H1 (cell line): ENCODE measurements around the gene ATXN7L3. TPM values are rescaled to one million over a fixed set of nuclear protein-coding genes. Genes with fewer than 3 reads are reported as not detected.

ENCODE experiments used
- CTCF ChIA-PET: fragments of 300-600 bp; sonication (Branson Sonifier 250); formaldehyde crosslinking; loops from one replicate; lab custom pipeline; 2021; ENCODE audit not compliant: partially characterized antibody; lab: Charles Lee
- POLR2A ChIA-PET: fragments of 300-600 bp; sonication (Branson Sonifier 250); formaldehyde crosslinking; loops from one replicate; lab custom pipeline; 2021; ENCODE audit warnings: inconsistent platforms; ENCODE audit not compliant: partially characterized antibody; lab: Charles Lee
- DNase-seq, 2 experiments: peaks; one replicate each; pipeline versions ENCODE4 v3.0.0 to v3.0.0-alpha.2; 2010 to 2022; ENCODE audit warnings: low spot score in 2 of 2, low read depth in 1 of 2, mixed read lengths in 1 of 2
- FAIRE-seq: peaks from 2 replicates; lab custom pipeline; 2011; peaks lifted over from hg19 to GRCh38; lab: Jason Lieb, UNC
- H2AFZ ChIP-seq: 2 replicates; pipeline ENCODE4 v1.8.1; 2012; ENCODE audit warnings: low read length, inconsistent platforms
- H2AK5ac ChIP-seq: 2 replicates; pipeline ENCODE4 v1.6.1; 2013; ENCODE audit warnings: low read depth, low read length
- H2BK120ac ChIP-seq: replicated peaks from 2 replicates; pipeline ENCODE3; 2013; ENCODE audit warnings: low read depth, low read length, inconsistent platforms
- H2BK12ac ChIP-seq: 2 replicates; pipeline ENCODE4 v1.6.1; 2013; ENCODE audit warnings: low read depth, low read length
- H2BK15ac ChIP-seq: 2 replicates; pipeline ENCODE4 v1.6.1; 2013; ENCODE audit warnings: low read length
- H2BK20ac ChIP-seq: 2 replicates; pipeline ENCODE4 v1.6.1; 2013; ENCODE audit warnings: low read length
- H2BK5ac ChIP-seq: 2 replicates; pipeline ENCODE4 v1.6.1; 2013; ENCODE audit warnings: low read depth, low read length
- H3K14ac ChIP-seq: 2 replicates; pipeline ENCODE4 v1.6.1; 2013; ENCODE audit warnings: inconsistent platforms; ENCODE audit not compliant: insufficient read length
- H3K18ac ChIP-seq: 2 replicates; pipeline ENCODE4 v1.6.1; 2013; ENCODE audit warnings: low read length; ENCODE audit errors: extremely low read depth
- H3K23ac ChIP-seq: 2 replicates; pipeline ENCODE4 v1.6.1; 2013; ENCODE audit warnings: inconsistent platforms; ENCODE audit not compliant: insufficient read length
- H3K23me2 ChIP-seq: 2 replicates; pipeline ENCODE4 v1.6.1; 2013; ENCODE audit warnings: low read depth, low read length
- H3K27ac ChIP-seq: 2 replicates; pipeline ENCODE4 v1.6.1; 2011; ENCODE audit warnings: low read depth, low read length, inconsistent platforms
- H3K27me3 ChIP-seq, 4 experiments: replicated peaks in 1 of 4; 1 replicate in 1 of 4; 2 replicates in 3 of 4; pipeline versions ENCODE4 v1.6.1 to v1.8.1; 2011 to 2013; ENCODE audit warnings: low read length in 3 of 4, mild to moderate bottlenecking in 3 of 4, inconsistent platforms in 2 of 4, mixed read lengths in 2 of 4, moderate library complexity in 1 of 4; ENCODE audit not compliant: control insufficient read depth in 3 of 4, insufficient read depth in 3 of 4; ENCODE audit errors: extremely low read depth in 1 of 4
- H3K36me3 ChIP-seq, 4 experiments: 2 replicates each; pipeline versions ENCODE4 v1.6.1 to v1.8.1; 2011 to 2013; ENCODE audit warnings: mild to moderate bottlenecking in 4 of 4, low read length in 3 of 4, moderate library complexity in 2 of 4, control low read depth in 1 of 4, inconsistent platforms in 1 of 4; ENCODE audit not compliant: insufficient read depth in 4 of 4, control insufficient read depth in 2 of 4
- H3K4ac ChIP-seq: replicated peaks from 2 replicates; pipeline ENCODE3; 2013; ENCODE audit warnings: low read length, low read depth, mixed read lengths, inconsistent platforms; ENCODE audit not compliant: insufficient read length
- H3K4me1 ChIP-seq, 4 experiments: replicated peaks in 1 of 4; 1 replicate in 1 of 4; 2 replicates in 3 of 4; pipeline versions ENCODE4 v1.6.1 to v1.8.1; 2011 to 2013; ENCODE audit warnings: low read length in 3 of 4, inconsistent platforms in 2 of 4, mixed read lengths in 1 of 4; ENCODE audit not compliant: insufficient read depth in 4 of 4, control insufficient read depth in 3 of 4
- H3K4me2 ChIP-seq, 2 experiments: 2 replicates each; pipeline versions ENCODE4 v1.6.1 to v1.8.1; 2011 to 2013; ENCODE audit warnings: low read depth in 2 of 2, low read length in 2 of 2, control low read depth in 1 of 2, inconsistent platforms in 1 of 2, mild to moderate bottlenecking in 1 of 2; ENCODE audit not compliant: insufficient read depth in 1 of 2
- H3K4me3 ChIP-seq, 4 experiments: fragments of 200-600, 300-600 bp in 1 of 4; sonication (generic), shearing (Covaris generic), sonication (Bioruptor Twin) in 1 of 4; 2 replicates each; pipeline versions ENCODE4 v1.5.1 to v1.8.1; 2011 to 2016; ENCODE audit warnings: low read length in 4 of 4, low read depth in 3 of 4, control low read depth in 2 of 4, inconsistent platforms in 2 of 4, mild to moderate bottlenecking in 2 of 4, mixed read lengths in 1 of 4, moderate library complexity in 1 of 4; ENCODE audit not compliant: insufficient read depth in 2 of 4; ENCODE audit errors: extremely low read depth in 1 of 4
- H3K56ac ChIP-seq: replicated peaks from 2 replicates; pipeline ENCODE3; 2013; ENCODE audit warnings: low read depth, mild to moderate bottlenecking, mixed read lengths, low read length, inconsistent platforms; ENCODE audit not compliant: insufficient read length
- H3K79me1 ChIP-seq: 2 replicates; pipeline ENCODE4 v1.6.1; 2013; ENCODE audit warnings: low read depth, low read length, control low read depth
- H3K79me2 ChIP-seq, 2 experiments: 2 replicates each; pipeline versions ENCODE4 v1.6.1 to v1.8.1; 2012 to 2013; ENCODE audit warnings: low read length in 2 of 2, mild to moderate bottlenecking in 2 of 2, inconsistent platforms in 1 of 2; ENCODE audit not compliant: insufficient read depth in 2 of 2, control insufficient read depth in 1 of 2
- H3K9ac ChIP-seq, 4 experiments: replicated peaks in 1 of 4; 1 replicate in 1 of 4; 2 replicates in 3 of 4; pipeline versions ENCODE4 v1.6.1 to v1.8.1; 2011 to 2013; ENCODE audit warnings: low read depth in 3 of 4, low read length in 3 of 4, control low read depth in 2 of 4, mild to moderate bottlenecking in 2 of 4, moderate library complexity in 2 of 4, inconsistent platforms in 1 of 4; ENCODE audit errors: extremely low read depth in 1 of 4
- H3K9me3 ChIP-seq, 2 experiments: 2 replicates each; pipeline versions ENCODE4 v1.6.1 to v1.8.1; 2012 to 2013; ENCODE audit warnings: mild to moderate bottlenecking in 2 of 2, moderate library complexity in 2 of 2, control low read depth in 1 of 2, inconsistent platforms in 1 of 2, low read depth in 1 of 2, low read length in 1 of 2, mixed read lengths in 1 of 2; ENCODE audit not compliant: insufficient read depth in 2 of 2
- H4K20me1 ChIP-seq, 2 experiments: replicated peaks in 1 of 2; 2 replicates each; pipeline versions ENCODE3 to v1.8.1; 2011 to 2013; ENCODE audit warnings: inconsistent platforms in 2 of 2, low read length in 2 of 2, mild to moderate bottlenecking in 1 of 2; ENCODE audit not compliant: insufficient read depth in 2 of 2, control insufficient read depth in 1 of 2
- H4K5ac ChIP-seq: 2 replicates; pipeline ENCODE4 v1.6.1; 2013; ENCODE audit warnings: low read length, low read depth, mixed read lengths, inconsistent platforms; ENCODE audit not compliant: insufficient read length
- H4K8ac ChIP-seq: 2 replicates; pipeline ENCODE4 v1.8.0; 2013; ENCODE audit warnings: mild to moderate bottlenecking, moderate library complexity, low read length, inconsistent platforms; ENCODE audit not compliant: insufficient read depth; ENCODE audit errors: extremely low read depth
- H4K91ac ChIP-seq: replicated peaks from 2 replicates; pipeline ENCODE3; 2013; ENCODE audit warnings: low read length, mixed read lengths, inconsistent platforms; ENCODE audit not compliant: insufficient read length
- BRCA1 ChIP-seq: IDR thresholded peaks from 2 replicates; pipeline ENCODE4 v1.6.1; 2012; ENCODE audit warnings: low read depth, low read length, improper control_type of control experiment
- CBX5 ChIP-seq: fragments of 300-800, 300-1000 bp; sonication (generic); IDR thresholded peaks from 2 replicates; pipeline ENCODE4 v1.7.1; 2016; ENCODE audit warnings: antibody characterized with exemption, low read length, low read depth
- CHD2 ChIP-seq: IDR thresholded peaks from 2 replicates; pipeline ENCODE4 v1.6.1; 2012; ENCODE audit warnings: low read length, improper control_type of control experiment
- CREB1 ChIP-seq: IDR thresholded peaks from 2 replicates; pipeline ENCODE4 v1.6.1; 2012; ENCODE audit warnings: inconsistent platforms
- MAFK ChIP-seq: IDR thresholded peaks from 2 replicates; pipeline ENCODE4 v1.6.1; 2012; ENCODE audit warnings: low read depth, mild to moderate bottlenecking, improper control_type of control experiment, low read length
- SIX5 ChIP-seq: IDR thresholded peaks from 2 replicates; pipeline ENCODE4 v1.6.1; 2011; ENCODE audit warnings: mild to moderate bottlenecking, low read depth, low read length
- SP1 ChIP-seq: IDR thresholded peaks from 2 replicates; pipeline ENCODE4 v1.6.1; 2011; ENCODE audit warnings: low read depth, low read length
- USF2 ChIP-seq: IDR thresholded peaks from 2 replicates; pipeline ENCODE4 v1.6.1; 2011; ENCODE audit warnings: low read length, improper control_type of control experiment
- WGBS, 2 experiments: shearing (Covaris generic) in 1 of 2; methylation state at CpG; one replicate each; pipeline versions ENCODE4 v1.1.6 to v1.1.7; 2013 to 2015; ENCODE audit warnings: low lambda C conversion rate in 2 of 2, mixed read lengths in 2 of 2, inconsistent platforms in 1 of 2, low coverage in 1 of 2, missing lambda C conversion rate in 1 of 2; ENCODE audit not compliant: insufficient replicate concordance in 2 of 2, insufficient coverage in 1 of 2, insufficient read length in 1 of 2; ENCODE audit errors: extremely low coverage in 1 of 2, missing lambda C conversion rate in 1 of 2; 5-methylcytosine and 5-hydroxymethylcytosine counted together
- polyA plus RNA-seq, 7 experiments: library from polyadenylated mRNA; depleted of rRNA in 3 of 7; stranded (reverse) in 5 of 7; unstranded in 2 of 7; fragments of >200 nt in 5 of 7; fragments of 200-250 nt in 2 of 7; gene quantifications; 1 replicate in 5 of 7; 2 replicates in 1 of 7; 4 replicates in 1 of 7; pipeline versions ENCODE4 v1.2.1 to v1.2.3, GENCODE V29; 2011 to 2013; ENCODE audit warnings: missing spikeins in 2 of 7, mixed read lengths in 2 of 7
- total RNA-seq: library from RNA; stranded (reverse); fragmentation: NEBNext Ultra II Directional; extraction: Animal tissue kit (Norgen Biotek cat#: 25700); gene quantifications from 2 replicates; pipeline ENCODE4 v1.2.1, GENCODE V29; 2021

ATXN7L3 gene
- total and polyA plus RNA-seq, 2 of the 8 experiments (the other 6 are each of a cell fraction or from before 2014, with no cell fraction given), result 53.7 to 103 TPM

GRCh38 chr17:44207319-44207718 lies 7.6 kb upstream of the ATXN7L3 start:
- Histone ChIP-seq H3K9me3 (no peaks in the 10 kb centered on the region), H3K79me1 (no peaks in the 10 kb centered on the region; the same call in 1 of the 2 replicates), H2BK120ac (no peak overlapping the region), H4K8ac (no peak overlapping the region), H3K56ac (no peak overlapping the region), H3K14ac (no peak overlapping the region), H3K18ac (no peak overlapping the region), H2AK5ac (no peak overlapping the region), H3K4ac (no peak overlapping the region), H3K4me3 (no peak overlapping the region), H3K4me2 (no peak overlapping the region), H3K4me1 (peaks cover 3 to 16% (median 5%) of the 10 kb centered on the region in 4 experiments; a peak in 6 of 7 replicates), H3K79me2 (no peaks in the 10 kb centered on the region), H3K23ac (no peak overlapping the region), H2BK20ac (no peak overlapping the region), H3K23me2 (no peaks in the 10 kb centered on the region), H4K20me1 (peaks cover 0 to 5% of the 10 kb centered on the region in 2 experiments), H3K27me3 (no peaks in the 10 kb centered on the region), H3K9ac (no peak overlapping the region), H2BK12ac (no peak overlapping the region), H2BK15ac (no peak overlapping the region), H2AFZ (no peak overlapping the region), H2BK5ac (no peak overlapping the region), H3K36me3 (peaks cover 24 to 48% (median 33%) of the 10 kb centered on the region in 4 experiments), H4K91ac (no peak overlapping the region), H3K27ac (no peak overlapping the region), H4K5ac (no peak overlapping the region)
- WGBS, 2 experiments, result 92 to 100% methylated on average over 3 to 17 of the region's 17 CpGs
- FAIRE-seq (no peak), DNase-seq (no peak)
- CTCF ChIA-PET, result interaction anchor here (0.8 to 12.7 kb wide), 6 partner anchors 14 to 143 kb away, joined by 3 to 158 read pairs (median 4); partner anchors contain the start of genes ASB16 and GRN
- POLR2A ChIA-PET, result interaction anchor here (1.4 to 10.4 kb wide), 8 partner anchors 9 to 144 kb away, joined by 3 to 135 read pairs (median 6); partner anchors contain the start of gene SLC25A39
- TF ChIP-seq SP1 (no peak), CREB1 (no peak), CHD2 (no peak), USF2 (no peak), SIX5 (no peak), BRCA1 (no peak), MAFK (no peak), CBX5 (no peak)
